HG03064 (cell line): ENCODE results near the gene MUC13.

Source experiments
- ATAC-seq: cut with Tn5 transposase; IDR thresholded peaks from one replicate; pipeline ENCODE4 v1.9.1; 2021; ENCODE audit warnings: low read depth; ENCODE audit not compliant: unreplicated experiment

The MUC13 gene

GRCh38 chr3:124951511-124952281 lies 17.1 kb upstream of the MUC13 start:
- ATAC-seq, result no peak

- ATAC-seq, result no peak
Observed at GRCh38 chr3:124950026-124950425, 15.5 kb upstream of the MUC13 start.

- no peak for ATAC-seq
Observed at GRCh38 chr3:124942613-124943012, 8.1 kb upstream of the MUC13 start.

GRCh38 chr3:124941771-124942170 lies 7.2 kb upstream of the MUC13 start:
- ATAC-seq, result no peak

- ATAC-seq, result no peak
Observed at GRCh38 chr3:124939661-124940060, 5.1 kb upstream of the MUC13 start.

GRCh38 chr3:124938896-124939295 lies 4.3 kb upstream of the MUC13 start:
- no peak for ATAC-seq

GRCh38 chr3:124937049-124937448 lies 2.5 kb upstream of the MUC13 start:
- ATAC-seq, result no peak

- no peak for ATAC-seq
Observed at GRCh38 chr3:124935794-124936542, 1.4 kb upstream of the MUC13 start.

GRCh38 chr3:124935264-124935663 lies 713 bp upstream of the MUC13 start:
- no peak for ATAC-seq

GRCh38 chr3:124928333-124929202 lies 6.0 kb downstream of the MUC13 start:
- ATAC-seq, result no peak

- peak; percentile 66 for ATAC-seq
Observed at GRCh38 chr3:124927574-124928045, 6.9 kb downstream of the MUC13 start.

- ATAC-seq, result no peak
Observed at GRCh38 chr3:124926426-124927101, 8.0 kb downstream of the MUC13 start.

- no peak for ATAC-seq
Observed at GRCh38 chr3:124924741-124925140, 9.8 kb downstream of the MUC13 start.

GRCh38 chr3:124923833-124924232 lies 10.7 kb downstream of the MUC13 start:
- no peak for ATAC-seq

- ATAC-seq, result no peak
Observed at GRCh38 chr3:124920718-124921117, 13.8 kb downstream of the MUC13 start.

- ATAC-seq, result no peak
Observed at GRCh38 chr3:124919756-124920155, 14.8 kb downstream of the MUC13 start.

GRCh38 chr3:124918524-124918923 lies 16.0 kb downstream of the MUC13 start:
- ATAC-seq, result no peak

GRCh38 chr3:124916837-124917409 lies 17.6 kb downstream of the MUC13 start:
- ATAC-seq, result no peak

- ATAC-seq, result no peak
Observed at GRCh38 chr3:124915254-124915653, 19.3 kb downstream of the MUC13 start.

- no peak for ATAC-seq
Observed at GRCh38 chr3:124907957-124908356, 26.6 kb downstream of the MUC13 start.
